ENCODE data around the gene GPR21.

GPR21 gene

GRCh38 chr9:122991370-122991830 lies 42.1 kb upstream of the GPR21 start:
- peaks cover 80% of the 10 kb centered on the region for H3K36me3 ChIP-seq (ENCODE audit: low read depth)
- no peak for DNase-seq (ENCODE audit: low spot score)
- TF ChIP-seq CTCF (IDR thresholded peaks at IDR 0.05; ENCODE audit: poor library complexity, severe bottlenecking) = peak; percentile 90
- peak; percentile 79 for ATAC-seq (ENCODE audit: low read depth)
- H3K27ac ChIP-seq (ENCODE audit: poor library complexity, severe bottlenecking) = no peak overlapping the region
- no peak overlapping the region for H3K4me3 ChIP-seq (ENCODE audit: severe bottlenecking)
- no peaks in the 10 kb centered on the region for H3K4me1 ChIP-seq (ENCODE audit: insufficient read depth, poor library complexity, severe bottlenecking)
- H3K9me3 ChIP-seq (ENCODE audit: severe bottlenecking) = no peaks in the 10 kb centered on the region
- H3K27me3 ChIP-seq (ENCODE audit: insufficient read depth, poor library complexity, severe bottlenecking) = no peaks in the 10 kb centered on the region

GRCh38 chr9:122996586-122996985 lies 36.9 kb upstream of the GPR21 start:
- no peak for DNase-seq (ENCODE audit: low spot score)
- no peak overlapping the region for H3K4me3 ChIP-seq (ENCODE audit: severe bottlenecking)
- peaks cover 83% of the 10 kb centered on the region for H3K36me3 ChIP-seq (ENCODE audit: low read depth)
- no peak overlapping the region for H3K27ac ChIP-seq (ENCODE audit: poor library complexity, severe bottlenecking)
- no peak for ATAC-seq (ENCODE audit: low read depth)
- no peaks in the 10 kb centered on the region for H3K9me3 ChIP-seq (ENCODE audit: severe bottlenecking)
- no peak for TF ChIP-seq CTCF (IDR thresholded peaks at IDR 0.05; ENCODE audit: poor library complexity, severe bottlenecking)
- no peaks in the 10 kb centered on the region for H3K27me3 ChIP-seq (ENCODE audit: insufficient read depth, poor library complexity, severe bottlenecking)
- H3K4me1 ChIP-seq (ENCODE audit: insufficient read depth, poor library complexity, severe bottlenecking) = no peaks in the 10 kb centered on the region

- H3K36me3 ChIP-seq (ENCODE audit: low read depth) = peaks cover 74% of the 10 kb centered on the region
These were observed 35.0 kb upstream of the GPR21 start for GRCh38 chr9:122998448-122998847.

GRCh38 chr9:123000371-123001068 lies 32.9 kb upstream of the GPR21 start:
- Histone ChIP-seq H3K27ac (ENCODE audit: poor library complexity, severe bottlenecking) (no peak overlapping the region), H3K36me3 (ENCODE audit: low read depth) (peaks cover 76% of the 10 kb centered on the region), H3K4me1 (ENCODE audit: insufficient read depth, poor library complexity, severe bottlenecking) (no peaks in the 10 kb centered on the region), H3K27me3 (ENCODE audit: insufficient read depth, poor library complexity, severe bottlenecking) (no peaks in the 10 kb centered on the region), H3K9me3 (ENCODE audit: severe bottlenecking) (no peaks in the 10 kb centered on the region), H3K4me3 (ENCODE audit: severe bottlenecking) (no peak overlapping the region)
- ATAC-seq (ENCODE audit: low read depth) = no peak
- DNase-seq (ENCODE audit: low spot score) = no peak
- TF ChIP-seq CTCF (IDR thresholded peaks at IDR 0.05; ENCODE audit: poor library complexity, severe bottlenecking) = no peak

More at GRCh38 chr9:122998448-122998847, 35.0 kb upstream of the GPR21 start:
- DNase-seq (ENCODE audit: low spot score) (no peak), ATAC-seq (ENCODE audit: low read depth) (no peak)
- Histone ChIP-seq H3K9me3 (ENCODE audit: severe bottlenecking) (no peaks in the 10 kb centered on the region), H3K27me3 (ENCODE audit: insufficient read depth, poor library complexity, severe bottlenecking) (no peaks in the 10 kb centered on the region), H3K4me3 (ENCODE audit: severe bottlenecking) (no peak overlapping the region), H3K27ac (ENCODE audit: poor library complexity, severe bottlenecking) (no peak overlapping the region), H3K4me1 (ENCODE audit: insufficient read depth, poor library complexity, severe bottlenecking) (no peaks in the 10 kb centered on the region)
- TF ChIP-seq CTCF (IDR thresholded peaks at IDR 0.05; ENCODE audit: poor library complexity, severe bottlenecking) = no peak

GRCh38 chr9:123002754-123003153 lies 30.7 kb upstream of the GPR21 start:
- ATAC-seq (ENCODE audit: low read depth) (no peak), DNase-seq (ENCODE audit: low spot score) (no peak)
- TF ChIP-seq CTCF (IDR thresholded peaks at IDR 0.05; ENCODE audit: poor library complexity, severe bottlenecking) = no peak
- Histone ChIP-seq H3K4me1 (ENCODE audit: insufficient read depth, poor library complexity, severe bottlenecking) (no peaks in the 10 kb centered on the region), H3K27ac (ENCODE audit: poor library complexity, severe bottlenecking) (no peak overlapping the region), H3K27me3 (ENCODE audit: insufficient read depth, poor library complexity, severe bottlenecking) (no peaks in the 10 kb centered on the region), H3K36me3 (ENCODE audit: low read depth) (peaks cover 72% of the 10 kb centered on the region), H3K9me3 (ENCODE audit: severe bottlenecking) (no peaks in the 10 kb centered on the region), H3K4me3 (ENCODE audit: severe bottlenecking) (no peak overlapping the region)

All from RWPE2 (cell line).